ENCODE measurements around the gene CDH4. TPM values are rescaled to one million over a fixed set of nuclear protein-coding genes. Genes with fewer than 3 reads are reported as not detected.
A peak's percentile ranks its signal among the peaks of the same experiment; 100 is the strongest.

CDH4 gene
- total and polyA plus RNA-seq, 2 donors from 2014 or later: 1.1 TPM; not detected in 1

- Histone ChIP-seq H3K4me3 (ENCODE audit: low read length in 3 of 3) (no peak overlapping the region), H3K36me3 (ENCODE audit: control insufficient read depth in 2 of 3, insufficient read depth in 3 of 3, low read length in 3 of 3) (no peaks in the 10 kb centered on the region), H3K27me3 (ENCODE audit: control insufficient read depth, insufficient read depth, low read length) (no peaks in the 10 kb centered on the region), H3K4me1 (ENCODE audit: control insufficient read depth in 2 of 3, insufficient read depth in 2 of 3, low read depth in 1 of 3, low read length in 3 of 3) (no peaks in the 10 kb centered on the region), H3K27ac (ENCODE audit: low read depth in 2 of 2, low read length in 2 of 2) (no peak overlapping the region), H3K9me3 (ENCODE audit: control insufficient read depth in 2 of 3, insufficient read depth in 1 of 3, low read length in 3 of 3) (no peaks in the 10 kb centered on the region), H3K9ac (ENCODE audit: low read length in 3 of 3) (no peak overlapping the region)
- intact Hi-C loops (cut with DNase I): no loop called here
- no peak for FAIRE-seq
- DNase-seq: peak in 1 of 5 donors; percentile 29
- TF ChIP-seq CTCF (IDR thresholded peaks at IDR 0.05; ENCODE audit: borderline replicate concordance, extremely low read depth, insufficient read depth): no peak
These were observed 706.1 kb downstream of the CDH4 start for GRCh38 chr20:61957961-61958715.

- peak in 1 of 5 donors; percentile 22 for DNase-seq
- intact Hi-C loops (cut with DNase I): no loop called here
- TF ChIP-seq CTCF (IDR thresholded peaks at IDR 0.05; ENCODE audit: borderline replicate concordance, extremely low read depth, insufficient read depth): no peak
- H3K4me3 ChIP-seq (ENCODE audit: low read length in 3 of 3): no peak overlapping the region
- H3K4me1 ChIP-seq (ENCODE audit: control insufficient read depth in 2 of 3, insufficient read depth in 2 of 3, low read depth in 1 of 3, low read length in 3 of 3): no peaks in the 10 kb centered on the region
- H3K27ac ChIP-seq (ENCODE audit: low read depth in 2 of 2, low read length in 2 of 2): no peak overlapping the region
- H3K9me3 ChIP-seq (ENCODE audit: control insufficient read depth in 2 of 3, insufficient read depth in 1 of 3, low read length in 3 of 3): no peaks in the 10 kb centered on the region
- no peak for FAIRE-seq
- H3K27me3 ChIP-seq (ENCODE audit: control insufficient read depth, insufficient read depth, low read length): no peaks in the 10 kb centered on the region
- H3K9ac ChIP-seq (ENCODE audit: low read length in 3 of 3): no peak overlapping the region
- no peaks in the 10 kb centered on the region for H3K36me3 ChIP-seq (ENCODE audit: control insufficient read depth in 2 of 3, insufficient read depth in 3 of 3, low read length in 3 of 3)
These were observed 707.0 kb downstream of the CDH4 start for GRCh38 chr20:61958773-61959700.

GRCh38 chr20:61960836-61961235 is 708.8 kb downstream of the CDH4 start:
- intact Hi-C loops (cut with DNase I): no loop called here
- Histone ChIP-seq H3K36me3 (ENCODE audit: control insufficient read depth in 2 of 3, insufficient read depth in 3 of 3, low read length in 3 of 3) (no peaks in the 10 kb centered on the region), H3K9ac (ENCODE audit: low read length in 3 of 3) (no peak overlapping the region), H3K27me3 (ENCODE audit: control insufficient read depth, insufficient read depth, low read length) (no peaks in the 10 kb centered on the region), H3K27ac (ENCODE audit: low read depth in 2 of 2, low read length in 2 of 2) (no peak overlapping the region), H3K4me3 (ENCODE audit: low read length in 3 of 3) (no peak overlapping the region), H3K4me1 (ENCODE audit: control insufficient read depth in 2 of 3, insufficient read depth in 2 of 3, low read depth in 1 of 3, low read length in 3 of 3) (no peaks in the 10 kb centered on the region), H3K9me3 (ENCODE audit: control insufficient read depth in 2 of 3, insufficient read depth in 1 of 3, low read length in 3 of 3) (no peaks in the 10 kb centered on the region)
- no peak for FAIRE-seq
- peak in 1 of 5 donors; percentile 24 for DNase-seq
- no peak for TF ChIP-seq CTCF (IDR thresholded peaks at IDR 0.05; ENCODE audit: borderline replicate concordance, extremely low read depth, insufficient read depth)

Measured in kidney (tissue), 14 donors.